ENCODE measurements around the gene AGBL1.

AGBL1 gene

GRCh38 chr15:87021751-87022150, 942.1 kb downstream of the AGBL1 start:
- H3K4me3 ChIP-seq (ENCODE audit: insufficient read depth in 1 of 2, low read depth in 1 of 2, low read length in 2 of 2) = no peak overlapping the region
- peaks cover 21% of the 10 kb centered on the region for H3K9me3 ChIP-seq (ENCODE audit: control insufficient read depth, low read length)
- H4K91ac ChIP-seq (ENCODE audit: low read length) = no peak overlapping the region
- no peaks in the 10 kb centered on the region for H3K27me3 ChIP-seq (ENCODE audit: control insufficient read depth in 1 of 2, insufficient read depth in 1 of 2, low read length in 2 of 2)
- H3K14ac ChIP-seq (ENCODE audit: low read length in 2 of 2) = no peak overlapping the region
- H3K18ac ChIP-seq (ENCODE audit: low read depth in 1 of 2, low read length in 2 of 2) = no peak overlapping the region
- H2AFZ ChIP-seq (ENCODE audit: low read depth, low read length) = no peak overlapping the region
- 56% methylated on average over 1 of the region's 2 CpGs for WGBS
- H2BK5ac ChIP-seq (ENCODE audit: low read depth, low read length, poor library complexity, severe bottlenecking) = no peak overlapping the region
- no peaks in the 10 kb centered on the region for H3K4me1 ChIP-seq (ENCODE audit: control insufficient read depth, insufficient read depth, low read depth, low read length)
- no peak overlapping the region for H4K8ac ChIP-seq (ENCODE audit: low read length)
- no peak overlapping the region for H3K23ac ChIP-seq (ENCODE audit: low read length in 2 of 2)
- no peaks in the 10 kb centered on the region for H3K79me1 ChIP-seq (replicated peaks; ENCODE audit: low read length, poor library complexity, severe bottlenecking)
- no peak overlapping the region for H3K4me2 ChIP-seq (ENCODE audit: low read length, poor library complexity, severe bottlenecking)
- no peaks in the 10 kb centered on the region for H3K36me3 ChIP-seq (ENCODE audit: control insufficient read depth in 1 of 2, insufficient read depth in 2 of 2, low read depth in 1 of 2, low read length in 2 of 2)
- H2BK12ac ChIP-seq (ENCODE audit: low read length in 2 of 2) = no peak overlapping the region
- H3K4ac ChIP-seq (ENCODE audit: low read depth in 1 of 2, low read length in 2 of 2) = no peak overlapping the region
- no peak overlapping the region for H2BK120ac ChIP-seq (ENCODE audit: low read depth, low read length)
- H3K27ac ChIP-seq (ENCODE audit: low read length, poor library complexity, severe bottlenecking) = no peak overlapping the region
- H2AK5ac ChIP-seq (ENCODE audit: low read length, severe bottlenecking) = no peak overlapping the region
- H3K9ac ChIP-seq (ENCODE audit: low read length) = no peak overlapping the region
- no peak overlapping the region for H2BK15ac ChIP-seq (ENCODE audit: low read depth, poor library complexity, severe bottlenecking)
- peak; percentile 16 for DNase-seq

- no peaks in the 10 kb centered on the region for H3K36me3 ChIP-seq (ENCODE audit: control insufficient read depth in 1 of 2, insufficient read depth in 2 of 2, low read depth in 1 of 2, low read length in 2 of 2)
Measured at GRCh38 chr15:87031540-87032230, 952.0 kb downstream of the AGBL1 start.

GRCh38 chr15:87032295-87032694, 952.6 kb downstream of the AGBL1 start:
- Histone ChIP-seq H3K14ac (ENCODE audit: low read length in 2 of 2) (no peak overlapping the region), H3K36me3 (ENCODE audit: control insufficient read depth in 1 of 2, insufficient read depth in 2 of 2, low read depth in 1 of 2, low read length in 2 of 2) (no peaks in the 10 kb centered on the region), H3K9ac (ENCODE audit: low read length) (no peak overlapping the region), H3K27me3 (ENCODE audit: control insufficient read depth in 1 of 2, insufficient read depth in 1 of 2, low read length in 2 of 2) (no peaks in the 10 kb centered on the region), H3K23ac (ENCODE audit: low read length in 2 of 2) (no peak overlapping the region), H3K18ac (ENCODE audit: low read depth in 1 of 2, low read length in 2 of 2) (no peak overlapping the region), H3K79me1 (replicated peaks; ENCODE audit: low read length, poor library complexity, severe bottlenecking) (no peaks in the 10 kb centered on the region), H3K27ac (ENCODE audit: low read length, poor library complexity, severe bottlenecking) (no peak overlapping the region), H3K4me3 (ENCODE audit: insufficient read depth in 1 of 2, low read depth in 1 of 2, low read length in 2 of 2) (no peak overlapping the region), H2BK5ac (ENCODE audit: low read depth, low read length, poor library complexity, severe bottlenecking) (no peak overlapping the region), H2AK5ac (ENCODE audit: low read length, severe bottlenecking) (no peak overlapping the region), H3K4me2 (ENCODE audit: low read length, poor library complexity, severe bottlenecking) (no peak overlapping the region), H2BK15ac (ENCODE audit: low read depth, poor library complexity, severe bottlenecking) (no peak overlapping the region), H4K8ac (ENCODE audit: low read length) (no peak overlapping the region), H3K4me1 (ENCODE audit: control insufficient read depth, insufficient read depth, low read depth, low read length) (no peaks in the 10 kb centered on the region), H3K4ac (ENCODE audit: low read depth in 1 of 2, low read length in 2 of 2) (no peak overlapping the region), H4K91ac (ENCODE audit: low read length) (no peak overlapping the region), H3K9me3 (ENCODE audit: control insufficient read depth, low read length) (no peaks in the 10 kb centered on the region), H2AFZ (ENCODE audit: low read depth, low read length) (no peak overlapping the region), H2BK120ac (ENCODE audit: low read depth, low read length) (no peak overlapping the region), H2BK12ac (ENCODE audit: low read length in 2 of 2) (no peak overlapping the region)
- no peak for DNase-seq
- 89% methylated on average over 6 of the region's 6 CpGs for WGBS

More at GRCh38 chr15:87031540-87032230, 952.0 kb downstream of the AGBL1 start:
- Histone ChIP-seq H2AK5ac (ENCODE audit: low read length, severe bottlenecking) (no peak overlapping the region), H4K8ac (ENCODE audit: low read length) (no peak overlapping the region), H2BK5ac (ENCODE audit: low read depth, low read length, poor library complexity, severe bottlenecking) (no peak overlapping the region), H2BK15ac (ENCODE audit: low read depth, poor library complexity, severe bottlenecking) (no peak overlapping the region), H3K9me3 (ENCODE audit: control insufficient read depth, low read length) (no peaks in the 10 kb centered on the region), H3K4ac (ENCODE audit: low read depth in 1 of 2, low read length in 2 of 2) (no peak overlapping the region), H3K4me1 (ENCODE audit: control insufficient read depth, insufficient read depth, low read depth, low read length) (no peaks in the 10 kb centered on the region), H4K91ac (ENCODE audit: low read length) (no peak overlapping the region), H3K4me3 (ENCODE audit: insufficient read depth in 1 of 2, low read depth in 1 of 2, low read length in 2 of 2) (no peak overlapping the region), H3K27me3 (ENCODE audit: control insufficient read depth in 1 of 2, insufficient read depth in 1 of 2, low read length in 2 of 2) (no peaks in the 10 kb centered on the region), H2AFZ (ENCODE audit: low read depth, low read length) (no peak overlapping the region), H2BK12ac (ENCODE audit: low read length in 2 of 2) (no peak overlapping the region), H3K79me1 (replicated peaks; ENCODE audit: low read length, poor library complexity, severe bottlenecking) (no peaks in the 10 kb centered on the region), H3K4me2 (ENCODE audit: low read length, poor library complexity, severe bottlenecking) (no peak overlapping the region), H3K9ac (ENCODE audit: low read length) (no peak overlapping the region), H3K27ac (ENCODE audit: low read length, poor library complexity, severe bottlenecking) (no peak overlapping the region), H2BK120ac (ENCODE audit: low read depth, low read length) (no peak overlapping the region), H3K14ac (ENCODE audit: low read length in 2 of 2) (no peak overlapping the region), H3K18ac (ENCODE audit: low read depth in 1 of 2, low read length in 2 of 2) (no peak overlapping the region), H3K23ac (ENCODE audit: low read length in 2 of 2) (no peak overlapping the region)
- DNase-seq = no peak
- 97% methylated on average over 4 of the region's 6 CpGs for WGBS

- H3K36me3 ChIP-seq (ENCODE audit: control insufficient read depth in 1 of 2, insufficient read depth in 2 of 2, low read depth in 1 of 2, low read length in 2 of 2) = no peaks in the 10 kb centered on the region
- 88% methylated on average over 2 of the region's 2 CpGs for WGBS
- no peak overlapping the region for H4K91ac ChIP-seq (ENCODE audit: low read length)
- H3K14ac ChIP-seq (ENCODE audit: low read length in 2 of 2) = no peak overlapping the region
- H3K18ac ChIP-seq (ENCODE audit: low read depth in 1 of 2, low read length in 2 of 2) = no peak overlapping the region
- H2AFZ ChIP-seq (ENCODE audit: low read depth, low read length) = no peak overlapping the region
- no peaks in the 10 kb centered on the region for H3K27me3 ChIP-seq (ENCODE audit: control insufficient read depth in 1 of 2, insufficient read depth in 1 of 2, low read length in 2 of 2)
- H4K8ac ChIP-seq (ENCODE audit: low read length) = no peak overlapping the region
- H3K27ac ChIP-seq (ENCODE audit: low read length, poor library complexity, severe bottlenecking) = no peak overlapping the region
- H2AK5ac ChIP-seq (ENCODE audit: low read length, severe bottlenecking) = no peak overlapping the region
- H3K79me1 ChIP-seq (replicated peaks; ENCODE audit: low read length, poor library complexity, severe bottlenecking) = no peaks in the 10 kb centered on the region
- peak; percentile 19 for DNase-seq
- no peak overlapping the region for H3K4me2 ChIP-seq (ENCODE audit: low read length, poor library complexity, severe bottlenecking)
- no peak overlapping the region for H2BK15ac ChIP-seq (ENCODE audit: low read depth, poor library complexity, severe bottlenecking)
- H3K4me1 ChIP-seq (ENCODE audit: control insufficient read depth, insufficient read depth, low read depth, low read length) = no peaks in the 10 kb centered on the region
- H2BK12ac ChIP-seq (ENCODE audit: low read length in 2 of 2) = no peak overlapping the region
- no peak overlapping the region for H2BK5ac ChIP-seq (ENCODE audit: low read depth, low read length, poor library complexity, severe bottlenecking)
- H3K4me3 ChIP-seq (ENCODE audit: insufficient read depth in 1 of 2, low read depth in 1 of 2, low read length in 2 of 2) = no peak overlapping the region
- no peak overlapping the region for H3K23ac ChIP-seq (ENCODE audit: low read length in 2 of 2)
- no peaks in the 10 kb centered on the region for H3K9me3 ChIP-seq (ENCODE audit: control insufficient read depth, low read length)
- no peak overlapping the region for H3K4ac ChIP-seq (ENCODE audit: low read depth in 1 of 2, low read length in 2 of 2)
- no peak overlapping the region for H3K9ac ChIP-seq (ENCODE audit: low read length)
- no peak overlapping the region for H2BK120ac ChIP-seq (ENCODE audit: low read depth, low read length)
Measured at GRCh38 chr15:87033056-87033455, 953.4 kb downstream of the AGBL1 start.

All from mesenchymal stem cell (in vitro differentiated cells and primary cell).